Natural killer cell treated with Interleukin-12 subunit alpha and Interleukin-12 subunit beta and Interleukin-15 and Interleukin-18, amount 100 ng/mL, for 72 hours (primary cell): ENCODE measurements around the gene PTPN11. TPM values are rescaled to one million over a fixed set of nuclear protein-coding genes. Genes with fewer than 3 reads are reported as not detected.
"Not testable (repeated sequence)": the region's sequence is repeated elsewhere in the genome, so short reads cannot be mapped to it uniquely, and the experiment has no call there.

ENCODE experiments used
- ATAC-seq, 2 donors: fragments of 150-1000 bp; cut with Tn5 transposase in 1 of 2; sonication (Bioruptor Pico), chemical (Tn5 transposase) in 1 of 2; 2 replicates each; pipeline ENCODE4 v1.10.0; 2021
- DNase-seq: peaks from one replicate; pipeline ENCODE4 v3.0.0; 2022; ENCODE audit warnings: low spot score
- H3K27ac Mint-ChIP-seq, 2 donors: 1 replicate in 1 of 2; 2 replicates in 1 of 2; pipeline ENCODE4 v1.8.0; 2022; ENCODE audit warnings: mixed read lengths in 2 of 2, mild to moderate bottlenecking in 1 of 2, moderate library complexity in 1 of 2
- H3K27me3 Mint-ChIP-seq, 2 donors: 1 replicate in 1 of 2; 2 replicates in 1 of 2; pipeline ENCODE4 v1.8.0; 2022; ENCODE audit warnings: mixed read lengths in 2 of 2
- H3K36me3 Mint-ChIP-seq: one replicate; pipeline ENCODE4 v1.8.0; 2022; ENCODE audit warnings: mixed read lengths
- H3K4me1 Mint-ChIP-seq, 2 donors: 1 replicate in 1 of 2; 2 replicates in 1 of 2; pipeline ENCODE4 v1.8.0; 2022; ENCODE audit warnings: low read depth in 2 of 2, mixed read lengths in 2 of 2, mild to moderate bottlenecking in 1 of 2
- H3K4me3 Mint-ChIP-seq: one replicate; pipeline ENCODE4 v1.8.0; 2022; ENCODE audit warnings: mixed read lengths
- H3K9me3 Mint-ChIP-seq: 2 replicates; pipeline ENCODE4 v1.8.0; 2022; ENCODE audit warnings: mixed read lengths
- total RNA-seq, 2 donors: library from RNA; stranded (reverse); gene quantifications; one replicate each; pipeline ENCODE4 v1.2.3, GENCODE V29; 2022

PTPN11 gene
- total RNA-seq, 2 donors from 2014 or later: 107 to 135 TPM

- not testable (repeated sequence) for H3K4me3 Mint-ChIP-seq, DNase-seq, H3K9me3 Mint-ChIP-seq, H3K27ac Mint-ChIP-seq, H3K4me1 Mint-ChIP-seq, ATAC-seq, H3K27me3 Mint-ChIP-seq, H3K36me3 Mint-ChIP-seq
Measured at GRCh38 chr12:112519841-112520340, 101.1 kb downstream of the PTPN11 start.

GRCh38 chr12:112523856-112524255, 105.1 kb downstream of the PTPN11 start:
- H3K36me3 Mint-ChIP-seq: no peaks in the 10 kb centered on the region
- H3K9me3 Mint-ChIP-seq: no peaks in the 10 kb centered on the region
- no peak for DNase-seq
- H3K27ac Mint-ChIP-seq: no peak overlapping the region
- H3K4me3 Mint-ChIP-seq: no peak overlapping the region
- ATAC-seq: no peak
- H3K27me3 Mint-ChIP-seq: peaks cover 4 to 16% of the 10 kb centered on the region in 2 donors
- H3K4me1 Mint-ChIP-seq: no peaks in the 10 kb centered on the region

- Mint-ChIP-seq H3K36me3 (no peaks in the 10 kb centered on the region), H3K4me3 (no peak overlapping the region), H3K4me1 (no peaks in the 10 kb centered on the region), H3K9me3 (no peaks in the 10 kb centered on the region), H3K27me3 (peaks cover 4 to 16% of the 10 kb centered on the region in 2 donors), H3K27ac (no peak overlapping the region)
- no peak for ATAC-seq
- no peak for DNase-seq
Measured at GRCh38 chr12:112524269-112524668, 105.5 kb downstream of the PTPN11 start.

GRCh38 chr12:112524676-112525425, 106.1 kb downstream of the PTPN11 start:
- Mint-ChIP-seq H3K4me3 (no peak overlapping the region), H3K27ac (no peak overlapping the region), H3K4me1 (no peaks in the 10 kb centered on the region), H3K27me3 (peaks cover 4 to 16% of the 10 kb centered on the region in 2 donors), H3K36me3 (no peaks in the 10 kb centered on the region), H3K9me3 (no peaks in the 10 kb centered on the region)
- DNase-seq: no peak
- no peak for ATAC-seq

- ATAC-seq (no peak), DNase-seq (no peak)
- no peak overlapping the region for H3K27ac Mint-ChIP-seq
- H3K36me3 Mint-ChIP-seq: no peaks in the 10 kb centered on the region
- no peak overlapping the region for H3K4me3 Mint-ChIP-seq
- no peaks in the 10 kb centered on the region for H3K4me1 Mint-ChIP-seq
- peaks cover 4 to 13% of the 10 kb centered on the region in 2 donors for H3K27me3 Mint-ChIP-seq
- no peaks in the 10 kb centered on the region for H3K9me3 Mint-ChIP-seq
Measured at GRCh38 chr12:112525426-112525809, 106.7 kb downstream of the PTPN11 start.

- H3K27me3 Mint-ChIP-seq: peaks cover 4 to 9% of the 10 kb centered on the region in 2 donors
- DNase-seq (no peak), ATAC-seq (no peak)
- H3K9me3 Mint-ChIP-seq: no peaks in the 10 kb centered on the region
- H3K27ac Mint-ChIP-seq: no peak overlapping the region
- no peak overlapping the region for H3K4me3 Mint-ChIP-seq
- no peaks in the 10 kb centered on the region for H3K36me3 Mint-ChIP-seq
- no peaks in the 10 kb centered on the region for H3K4me1 Mint-ChIP-seq
Measured at GRCh38 chr12:112527082-112527481, 108.3 kb downstream of the PTPN11 start.

GRCh38 chr12:112527501-112527900, 108.8 kb downstream of the PTPN11 start:
- no peak for ATAC-seq
- Mint-ChIP-seq H3K4me1 (no peaks in the 10 kb centered on the region), H3K27ac (no peak overlapping the region), H3K4me3 (no peak overlapping the region), H3K9me3 (no peaks in the 10 kb centered on the region), H3K36me3 (no peaks in the 10 kb centered on the region), H3K27me3 (peaks cover 4 to 9% of the 10 kb centered on the region in 2 donors)
- no peak for DNase-seq

GRCh38 chr12:112528521-112528920, 109.8 kb downstream of the PTPN11 start:
- Mint-ChIP-seq H3K4me3 (no peak overlapping the region), H3K27me3 (peaks cover 4 to 9% of the 10 kb centered on the region in 2 donors), H3K27ac (no peak overlapping the region), H3K36me3 (no peaks in the 10 kb centered on the region), H3K9me3 (no peaks in the 10 kb centered on the region), H3K4me1 (no peaks in the 10 kb centered on the region)
- no peak for ATAC-seq
- no peak for DNase-seq

- DNase-seq: no peak
- no peak for ATAC-seq
- no peaks in the 10 kb centered on the region for H3K4me1 Mint-ChIP-seq
- H3K27me3 Mint-ChIP-seq: peaks cover 4 to 8% of the 10 kb centered on the region in 2 donors
- no peaks in the 10 kb centered on the region for H3K9me3 Mint-ChIP-seq
- H3K36me3 Mint-ChIP-seq: no peaks in the 10 kb centered on the region
- no peak overlapping the region for H3K27ac Mint-ChIP-seq
- no peak overlapping the region for H3K4me3 Mint-ChIP-seq
Measured at GRCh38 chr12:112530941-112531340, 112.2 kb downstream of the PTPN11 start.

- ATAC-seq (no peak), DNase-seq (no peak)
- Mint-ChIP-seq H3K9me3 (no peaks in the 10 kb centered on the region), H3K27ac (no peak overlapping the region), H3K27me3 (peaks cover 2 to 8% of the 10 kb centered on the region in 2 donors), H3K4me3 (no peak overlapping the region), H3K36me3 (no peaks in the 10 kb centered on the region), H3K4me1 (no peaks in the 10 kb centered on the region)
Measured at GRCh38 chr12:112532106-112532505, 113.4 kb downstream of the PTPN11 start.

GRCh38 chr12:112533528-112533927, 114.8 kb downstream of the PTPN11 start:
- Mint-ChIP-seq H3K36me3 (no peaks in the 10 kb centered on the region), H3K4me1 (peaks cover 4 to 6% of the 10 kb centered on the region in 2 donors), H3K27me3 (peaks cover 6 to 15% of the 10 kb centered on the region in 2 donors), H3K4me3 (no peak overlapping the region), H3K9me3 (no peaks in the 10 kb centered on the region), H3K27ac (no peak overlapping the region)
- DNase-seq (no peak), ATAC-seq (no peak)

GRCh38 chr12:112535017-112535416, 116.3 kb downstream of the PTPN11 start:
- Mint-ChIP-seq H3K4me1 (peaks cover 4 to 6% of the 10 kb centered on the region in 2 donors), H3K4me3 (no peak overlapping the region), H3K27ac (no peak overlapping the region), H3K27me3 (peaks cover 8 to 21% of the 10 kb centered on the region in 2 donors), H3K36me3 (no peaks in the 10 kb centered on the region), H3K9me3 (no peaks in the 10 kb centered on the region)
- no peak for DNase-seq
- no peak for ATAC-seq

GRCh38 chr12:112535637-112536366, 117.1 kb downstream of the PTPN11 start:
- peaks cover 4 to 6% of the 10 kb centered on the region in 2 donors for H3K4me1 Mint-ChIP-seq
- ATAC-seq (no peak), DNase-seq (no peak)
- H3K9me3 Mint-ChIP-seq: no peaks in the 10 kb centered on the region
- H3K27ac Mint-ChIP-seq: no peak overlapping the region
- peaks cover 8 to 23% of the 10 kb centered on the region in 2 donors for H3K27me3 Mint-ChIP-seq
- no peak overlapping the region for H3K4me3 Mint-ChIP-seq
- H3K36me3 Mint-ChIP-seq: no peaks in the 10 kb centered on the region

GRCh38 chr12:112536367-112536730, 117.6 kb downstream of the PTPN11 start:
- Mint-ChIP-seq H3K4me1 (peaks cover 4 to 6% of the 10 kb centered on the region in 2 donors), H3K27ac (no peak overlapping the region), H3K9me3 (no peaks in the 10 kb centered on the region), H3K36me3 (no peaks in the 10 kb centered on the region), H3K27me3 (peaks cover 8 to 23% of the 10 kb centered on the region in 2 donors), H3K4me3 (no peak overlapping the region)
- ATAC-seq (no peak), DNase-seq (no peak)
